Activated CD4-positive, alpha-beta T cell treated with anti-CD3 and anti-CD28 coated beads for 36 hours (primary cell): Measurements from ENCODE around the gene PPM1E. TPM values are rescaled to one million over a fixed set of nuclear protein-coding genes. Genes with fewer than 3 reads are reported as not detected.
"Not testable (repeated sequence)": the region's sequence is repeated elsewhere in the genome, so short reads cannot be mapped to it uniquely, and the experiment has no call there.

Source experiments
- ATAC-seq: fragments of 200-7000 bp; cut with Tn5 transposase; one replicate; pipeline ENCODE4 v1.10.0; 2021; ENCODE audit warnings: mild to moderate bottlenecking, moderate library complexity
- CTCF ChIA-PET: fragments of 350-600 bp; sonication (Branson Sonifier 250); formaldehyde crosslinking; loops from one replicate; lab custom pipeline; 2021; ENCODE audit warnings: antibody characterized with exemption; lab: Charles Lee
- POLR2A ChIA-PET: fragments of 350-600 bp; sonication (Branson Sonifier 250); formaldehyde crosslinking; loops from one replicate; lab custom pipeline; 2021; ENCODE audit warnings: antibody characterized with exemption, inconsistent platforms; lab: Charles Lee
- DNase-seq: peaks from one replicate; pipeline ENCODE4 v3.0.0-alpha.2; 2020
- H3K27ac Mint-ChIP-seq: one replicate; pipeline ENCODE4 v1.8.0; 2021; ENCODE audit warnings: mixed read lengths
- H3K27me3 Mint-ChIP-seq: one replicate; pipeline ENCODE4 v1.8.0; 2021; ENCODE audit warnings: mixed read lengths
- H3K36me3 Mint-ChIP-seq: one replicate; pipeline ENCODE4 v1.8.0; 2021; ENCODE audit warnings: low read depth, mixed read lengths
- H3K4me1 Mint-ChIP-seq: one replicate; pipeline ENCODE4 v1.8.0; 2021; ENCODE audit warnings: mixed read lengths
- H3K4me3 Mint-ChIP-seq: one replicate; pipeline ENCODE4 v1.8.0; 2021; ENCODE audit warnings: mild to moderate bottlenecking, moderate library complexity, mixed read lengths
- H3K9me3 Mint-ChIP-seq: one replicate; pipeline ENCODE4 v1.8.0; 2021; ENCODE audit warnings: low read depth, mixed read lengths
- intact Hi-C, 2 experiments: fragments of 100-400 bp; cut with DNase I in 1 of 2; cut with micrococcal nuclease in 1 of 2; formaldehyde crosslinking; loops; one replicate each; pipeline versions ENCODE4 v1.14.2 to v1.15.1; 2022 to 2024; cut with DNase I, micrococcal nuclease
- total RNA-seq, 2 experiments: library from RNA; stranded (reverse); gene quantifications; one replicate each; pipeline ENCODE4 v1.2.3, GENCODE V29; 2021

The PPM1E gene
- total RNA-seq, 2 experiments from 2014 or later: not detected

DNA sequence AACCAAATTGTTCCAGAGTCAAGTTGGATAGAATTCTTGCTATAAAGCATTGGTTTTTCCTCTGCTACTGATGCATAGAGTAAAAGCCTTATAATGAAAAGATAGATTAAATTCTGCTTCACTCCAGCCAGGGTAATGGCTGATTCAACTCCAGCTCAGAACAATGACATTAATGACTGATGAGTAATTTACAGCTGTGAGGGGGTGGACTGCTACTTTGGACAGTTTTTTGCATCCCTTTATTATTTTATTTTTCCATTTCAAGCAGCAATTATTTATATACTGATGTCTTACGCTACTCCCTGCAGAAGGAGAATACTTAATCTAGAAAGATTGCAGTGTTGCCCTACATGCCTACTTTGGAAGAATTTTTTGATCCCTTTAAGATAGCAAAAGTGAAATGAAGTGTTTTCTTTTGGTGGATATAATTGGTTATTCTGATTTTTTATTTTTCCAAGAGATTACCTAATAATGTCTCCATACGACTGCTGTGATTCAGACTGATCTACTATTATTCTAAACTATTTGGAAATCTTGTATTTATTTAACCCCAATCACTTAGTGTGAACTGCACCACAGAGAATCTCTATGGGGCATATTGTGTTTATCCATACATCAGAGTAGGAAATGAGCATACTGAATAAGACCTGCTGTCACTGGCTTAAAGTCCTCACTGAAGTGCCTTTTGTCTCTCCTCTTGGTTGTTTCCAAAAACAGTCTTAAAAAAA is 201.5 kb downstream of the PPM1E start:
- DNase-seq: no peak
- peaks cover 9% of the 10 kb centered on the region for H3K27me3 Mint-ChIP-seq
- no peak for ATAC-seq
- peaks cover 3% of the 10 kb centered on the region for H3K9me3 Mint-ChIP-seq
- intact Hi-C loops: no loop called here
- peaks cover 6% of the 10 kb centered on the region for H3K4me1 Mint-ChIP-seq
- ChIA-PET CTCF (interaction anchor here (0.6 kb wide), 1 partner anchor 240 kb away, joined by 4 read pairs; no protein-coding TSS in a partner anchor), POLR2A (interaction anchor here (0.9 kb wide), 1 partner anchor 14 kb away, joined by 9 read pairs; no protein-coding TSS in a partner anchor)
- no peaks in the 10 kb centered on the region for H3K36me3 Mint-ChIP-seq
- H3K4me3 Mint-ChIP-seq: no peak overlapping the region
- H3K27ac Mint-ChIP-seq: no peak overlapping the region

- intact Hi-C loops: not testable (repeated sequence)
These were observed 202.0 kb downstream of the PPM1E start for GRCh38 chr17:58957725-58958073.

DNA sequence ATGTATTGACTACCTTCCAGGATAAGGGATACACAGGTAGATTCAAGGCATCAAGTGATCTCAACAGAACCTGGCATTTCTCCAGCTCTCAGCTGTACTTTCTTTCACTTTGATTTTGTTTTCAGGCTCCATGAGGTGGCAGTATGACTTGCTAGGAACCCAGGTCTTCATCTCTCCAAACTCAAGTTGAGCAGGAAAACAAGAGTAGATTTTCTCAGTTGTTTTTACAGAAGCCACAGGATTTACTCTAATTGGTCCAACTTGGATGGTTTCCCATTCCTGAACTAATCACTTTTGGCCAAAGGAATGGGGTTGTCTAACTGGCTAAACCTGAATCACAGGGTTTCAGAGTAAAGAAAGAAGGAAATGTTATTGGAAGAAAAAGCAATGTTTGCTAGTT is 204.4 kb downstream of the PPM1E start:
- POLR2A ChIA-PET: no interaction called here
- CTCF ChIA-PET: interaction anchor here (0.7 kb wide), 2 partner anchors 45 to 250 kb away, joined by 3 read pairs; partner anchors contain the start of gene SMG8
- Mint-ChIP-seq H3K27ac (no peak overlapping the region), H3K4me3 (no peak overlapping the region), H3K27me3 (peaks cover 3% of the 10 kb centered on the region), H3K9me3 (no peaks in the 10 kb centered on the region), H3K4me1 (no peaks in the 10 kb centered on the region), H3K36me3 (no peaks in the 10 kb centered on the region)
- DNase-seq (no peak), ATAC-seq (no peak)
- intact Hi-C loops: loop anchor here in 1 of 2 experiments (1.0 kb wide), 1 partner anchor 44 kb away; no protein-coding TSS in a partner anchor

More at GRCh38 chr17:58957725-58958073, 202.0 kb downstream of the PPM1E start:
- CTCF ChIA-PET: interaction anchor here (0.6 kb wide), 1 partner anchor 240 kb away, joined by 4 read pairs; no protein-coding TSS in a partner anchor
- H3K27ac Mint-ChIP-seq, H3K36me3 Mint-ChIP-seq, H3K4me1 Mint-ChIP-seq, ATAC-seq, H3K27me3 Mint-ChIP-seq, POLR2A ChIA-PET, H3K4me3 Mint-ChIP-seq, DNase-seq, H3K9me3 Mint-ChIP-seq: not testable (repeated sequence)

- H3K27me3 Mint-ChIP-seq: no peaks in the 10 kb centered on the region
- H3K4me1 Mint-ChIP-seq: peaks cover 7% of the 10 kb centered on the region
- no peak overlapping the region for H3K4me3 Mint-ChIP-seq
- H3K9me3 Mint-ChIP-seq: no peaks in the 10 kb centered on the region
- no peak for DNase-seq
- POLR2A ChIA-PET: no interaction called here
- intact Hi-C loops: no loop called here
- ATAC-seq: no peak
- H3K36me3 Mint-ChIP-seq: no peaks in the 10 kb centered on the region
- CTCF ChIA-PET: no interaction called here
- H3K27ac Mint-ChIP-seq: no peak overlapping the region
These were observed 209.6 kb downstream of the PPM1E start for GRCh38 chr17:58965221-58965620.

- DNase-seq (no peak), ATAC-seq (no peak)
- Mint-ChIP-seq H3K4me3 (no peak overlapping the region), H3K4me1 (peaks cover 7% of the 10 kb centered on the region), H3K36me3 (no peaks in the 10 kb centered on the region), H3K9me3 (no peaks in the 10 kb centered on the region), H3K27me3 (no peaks in the 10 kb centered on the region), H3K27ac (no peak overlapping the region)
- POLR2A ChIA-PET: no interaction called here
- intact Hi-C loops: no loop called here
- CTCF ChIA-PET: no interaction called here
These were observed 210.6 kb downstream of the PPM1E start for GRCh38 chr17:58966208-58966607.

GRCh38 chr17:58968426-58969061 is 212.9 kb downstream of the PPM1E start:
- no peak for ATAC-seq
- POLR2A ChIA-PET: no interaction called here
- Mint-ChIP-seq H3K27ac (no peak overlapping the region), H3K4me3 (no peak overlapping the region), H3K4me1 (peaks cover 7% of the 10 kb centered on the region), H3K36me3 (no peaks in the 10 kb centered on the region), H3K27me3 (no peaks in the 10 kb centered on the region), H3K9me3 (no peaks in the 10 kb centered on the region)
- DNase-seq: no peak
- intact Hi-C loops: no loop called here
- CTCF ChIA-PET: no interaction called here

GRCh38 chr17:58969156-58969555 is 213.5 kb downstream of the PPM1E start:
- Mint-ChIP-seq H3K4me3 (no peak overlapping the region), H3K36me3 (no peaks in the 10 kb centered on the region), H3K27ac (no peak overlapping the region), H3K9me3 (no peaks in the 10 kb centered on the region), H3K4me1 (peaks cover 7% of the 10 kb centered on the region), H3K27me3 (no peaks in the 10 kb centered on the region)
- DNase-seq (no peak), ATAC-seq (no peak)
- CTCF ChIA-PET: no interaction called here
- intact Hi-C loops: no loop called here
- POLR2A ChIA-PET: no interaction called here

DNA sequence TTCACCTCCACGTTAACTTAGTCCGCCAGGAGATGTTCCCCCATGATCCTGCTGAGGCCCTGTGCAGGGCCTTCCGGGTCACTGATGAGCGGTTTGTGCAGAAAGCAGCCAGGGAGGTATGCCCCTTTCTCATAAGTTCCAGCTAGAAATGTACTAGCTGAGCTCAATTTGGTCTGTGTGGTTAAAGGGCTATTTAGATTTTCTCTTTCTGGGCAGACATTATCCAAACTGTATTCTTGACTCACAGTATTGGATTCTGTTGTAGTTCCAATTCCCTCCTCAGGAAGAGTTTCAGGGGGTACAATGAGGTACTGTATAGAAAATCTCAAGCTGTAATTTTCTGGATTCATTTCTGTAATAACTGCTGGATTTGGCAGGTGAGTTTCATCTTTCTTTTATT is 214.0 kb downstream of the PPM1E start:
- no peaks in the 10 kb centered on the region for H3K9me3 Mint-ChIP-seq
- no peak for DNase-seq
- POLR2A ChIA-PET: no interaction called here
- intact Hi-C loops: no loop called here
- H3K27me3 Mint-ChIP-seq: no peaks in the 10 kb centered on the region
- CTCF ChIA-PET: no interaction called here
- peaks cover 7% of the 10 kb centered on the region for H3K4me1 Mint-ChIP-seq
- no peak overlapping the region for H3K27ac Mint-ChIP-seq
- no peak overlapping the region for H3K4me3 Mint-ChIP-seq
- no peaks in the 10 kb centered on the region for H3K36me3 Mint-ChIP-seq
- no peak for ATAC-seq

- CTCF ChIA-PET: interaction anchor here (1.5 kb wide), 1 partner anchor 9 kb away, joined by 8 read pairs; no protein-coding TSS in a partner anchor
- POLR2A ChIA-PET: interaction anchor here (1.1 kb wide), 1 partner anchor 14 kb away, joined by 9 read pairs; no protein-coding TSS in a partner anchor
- no peak for DNase-seq
- intact Hi-C loops: no loop called here
- Mint-ChIP-seq H3K27me3 (no peaks in the 10 kb centered on the region), H3K27ac (no peak overlapping the region), H3K36me3 (no peaks in the 10 kb centered on the region), H3K9me3 (no peaks in the 10 kb centered on the region), H3K4me3 (no peak overlapping the region), H3K4me1 (peaks cover 7% of the 10 kb centered on the region)
- ATAC-seq: no peak
These were observed 215.2 kb downstream of the PPM1E start for GRCh38 chr17:58970609-58971450.

GRCh38 chr17:58974354-58974753 is 218.7 kb downstream of the PPM1E start:
- no peaks in the 10 kb centered on the region for H3K27me3 Mint-ChIP-seq
- ATAC-seq: no peak
- ChIA-PET POLR2A (no interaction called here), CTCF (no interaction called here)
- DNase-seq: no peak
- no peak overlapping the region for H3K4me3 Mint-ChIP-seq
- H3K4me1 Mint-ChIP-seq: peaks cover under 1% of the 10 kb centered on the region
- no peaks in the 10 kb centered on the region for H3K36me3 Mint-ChIP-seq
- H3K9me3 Mint-ChIP-seq: no peaks in the 10 kb centered on the region
- H3K27ac Mint-ChIP-seq: no peak overlapping the region
- intact Hi-C loops: no loop called here

DNA sequence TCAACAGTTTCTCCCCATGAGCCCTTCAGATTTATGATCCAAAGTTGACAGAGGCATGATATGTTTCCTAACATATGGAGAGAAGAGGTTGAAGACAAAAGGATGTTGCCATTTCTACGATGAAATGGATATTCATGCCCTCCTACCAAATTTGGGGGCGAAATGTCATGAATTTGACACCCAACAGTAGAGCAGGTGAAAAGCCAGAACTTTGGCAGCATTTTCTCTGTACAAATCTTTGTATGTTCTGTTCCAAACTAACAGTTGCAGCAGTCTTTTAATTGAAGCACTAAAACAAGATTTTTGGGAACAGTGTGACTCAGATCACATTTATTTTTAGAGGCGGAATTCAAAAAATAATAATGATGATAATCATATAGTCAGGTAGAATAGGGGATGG is 220.9 kb downstream of the PPM1E start:
- H3K9me3 Mint-ChIP-seq: no peaks in the 10 kb centered on the region
- no peak overlapping the region for H3K27ac Mint-ChIP-seq
- no peak for DNase-seq
- peaks cover 5% of the 10 kb centered on the region for H3K4me1 Mint-ChIP-seq
- intact Hi-C loops: no loop called here
- no peak overlapping the region for H3K4me3 Mint-ChIP-seq
- CTCF ChIA-PET: no interaction called here
- no peak for ATAC-seq
- H3K27me3 Mint-ChIP-seq: no peaks in the 10 kb centered on the region
- no peaks in the 10 kb centered on the region for H3K36me3 Mint-ChIP-seq
- POLR2A ChIA-PET: interaction anchor here (0.7 kb wide), 1 partner anchor 179 kb away, joined by 3 read pairs; the partner anchor contains the start of gene PRR11
